Skeletal muscle tissue (tissue), 4 donors: Measurements from ENCODE around the gene SIRPG. TPM values are rescaled to one million over a fixed set of nuclear protein-coding genes. Genes with fewer than 3 reads are reported as not detected.
"Not testable (repeated sequence)": the region's sequence is repeated elsewhere in the genome, so short reads cannot be mapped to it uniquely, and the experiment has no call there.

Source experiments
- H3K27ac ChIP-seq: one replicate; pipeline ENCODE4 v1.7.0; 2013; ENCODE audit warnings: mild to moderate bottlenecking, low read depth, low read length, inconsistent platforms
- H3K27me3 ChIP-seq, 3 donors: one replicate each; pipeline ENCODE4 v1.7.0; 2013; ENCODE audit warnings: low read length in 3 of 3; ENCODE audit not compliant: control insufficient read depth in 3 of 3, insufficient read depth in 3 of 3
- H3K36me3 ChIP-seq, 3 donors: one replicate each; pipeline ENCODE4 v1.7.0; 2013; ENCODE audit warnings: low read length in 3 of 3; ENCODE audit not compliant: control insufficient read depth in 3 of 3, insufficient read depth in 3 of 3
- H3K4me1 ChIP-seq, 3 donors: one replicate each; pipeline ENCODE4 v1.7.0; 2013; ENCODE audit warnings: low read length in 3 of 3, mild to moderate bottlenecking in 3 of 3; ENCODE audit not compliant: control insufficient read depth in 3 of 3, insufficient read depth in 3 of 3
- H3K4me3 ChIP-seq, 3 donors: one replicate each; pipeline ENCODE4 v1.7.0; 2013; ENCODE audit warnings: low read length in 3 of 3
- H3K9ac ChIP-seq, 3 donors: one replicate each; pipeline ENCODE4 v1.7.0; 2013; ENCODE audit warnings: low read length in 3 of 3, mild to moderate bottlenecking in 3 of 3, moderate library complexity in 2 of 3, low read depth in 1 of 3
- H3K9me3 ChIP-seq, 3 donors: one replicate each; pipeline ENCODE4 v1.7.0; 2013; ENCODE audit warnings: low read length in 3 of 3; ENCODE audit not compliant: control insufficient read depth in 3 of 3
- total RNA-seq: library from RNA; depleted of rRNA; stranded (reverse); fragments of >200 nt; gene quantifications from one replicate; pipeline ENCODE4 v1.2.3, GENCODE V29; 2014
- donor health status: Osteomylitis.

Gene SIRPG
- total RNA-seq, 1 donor from 2014 or later = under 0.01 TPM

- peaks cover 0 to 2% (median 0%) of the 10 kb centered on the region in 3 donors for H3K27me3 ChIP-seq
- no peak overlapping the region for H3K4me3 ChIP-seq
- no peak overlapping the region for H3K27ac ChIP-seq
- H3K36me3 ChIP-seq = no peaks in the 10 kb centered on the region
- H3K9me3 ChIP-seq = peaks cover 0 to 2% (median 0%) of the 10 kb centered on the region in 3 donors
- H3K9ac ChIP-seq = no peak overlapping the region
- no peaks in the 10 kb centered on the region for H3K4me1 ChIP-seq
Observed at GRCh38 chr20:1616858-1617434, 40.6 kb downstream of the SIRPG start.

- H3K9me3 ChIP-seq, H3K4me1 ChIP-seq, H3K36me3 ChIP-seq, H3K27ac ChIP-seq, H3K9ac ChIP-seq, H3K4me3 ChIP-seq, H3K27me3 ChIP-seq: not testable (repeated sequence)
Observed at GRCh38 chr20:1610404-1610803, 47.2 kb downstream of the SIRPG start.

- not testable (repeated sequence) for H3K27ac ChIP-seq, H3K36me3 ChIP-seq, H3K27me3 ChIP-seq, H3K9me3 ChIP-seq, H3K4me1 ChIP-seq, H3K4me3 ChIP-seq, H3K9ac ChIP-seq
Observed at GRCh38 chr20:1608678-1609347, 48.8 kb downstream of the SIRPG start.

GRCh38 chr20:1600736-1601135, 56.8 kb downstream of the SIRPG start:
- Histone ChIP-seq H3K4me3 (no peak overlapping the region), H3K27me3 (no peaks in the 10 kb centered on the region), H3K36me3 (no peaks in the 10 kb centered on the region), H3K9ac (no peak overlapping the region), H3K27ac (no peak overlapping the region), H3K4me1 (no peaks in the 10 kb centered on the region), H3K9me3 (no peaks in the 10 kb centered on the region)

- H3K4me1 ChIP-seq = no peaks in the 10 kb centered on the region
- no peaks in the 10 kb centered on the region for H3K36me3 ChIP-seq
- H3K9ac ChIP-seq = no peak overlapping the region
- no peak overlapping the region for H3K4me3 ChIP-seq
- no peaks in the 10 kb centered on the region for H3K27me3 ChIP-seq
- H3K27ac ChIP-seq = no peak overlapping the region
- H3K9me3 ChIP-seq = no peaks in the 10 kb centered on the region
Observed at GRCh38 chr20:1595333-1595732, 62.2 kb downstream of the SIRPG start.

- H3K36me3 ChIP-seq = no peaks in the 10 kb centered on the region
- no peaks in the 10 kb centered on the region for H3K27me3 ChIP-seq
- no peaks in the 10 kb centered on the region for H3K9me3 ChIP-seq
- H3K27ac ChIP-seq = no peak overlapping the region
- H3K4me3 ChIP-seq = no peak overlapping the region
- no peak overlapping the region for H3K9ac ChIP-seq
- no peaks in the 10 kb centered on the region for H3K4me1 ChIP-seq
Observed at GRCh38 chr20:1588533-1589460, 68.8 kb downstream of the SIRPG start.

GRCh38 chr20:1587781-1588532, 69.6 kb downstream of the SIRPG start:
- H3K4me1 ChIP-seq = no peaks in the 10 kb centered on the region
- H3K4me3 ChIP-seq = no peak overlapping the region
- no peaks in the 10 kb centered on the region for H3K27me3 ChIP-seq
- no peaks in the 10 kb centered on the region for H3K9me3 ChIP-seq
- no peak overlapping the region for H3K9ac ChIP-seq
- no peaks in the 10 kb centered on the region for H3K36me3 ChIP-seq
- H3K27ac ChIP-seq = no peak overlapping the region

GRCh38 chr20:1579488-1579887, 78.1 kb downstream of the SIRPG start:
- no peaks in the 10 kb centered on the region for H3K9me3 ChIP-seq
- H3K27me3 ChIP-seq = no peaks in the 10 kb centered on the region
- H3K4me1 ChIP-seq = no peaks in the 10 kb centered on the region
- no peak overlapping the region for H3K27ac ChIP-seq
- H3K36me3 ChIP-seq = no peaks in the 10 kb centered on the region
- no peak overlapping the region for H3K4me3 ChIP-seq
- no peak overlapping the region for H3K9ac ChIP-seq
